Neural progenitor cell (in vitro differentiated cells): ENCODE data around the gene HYI. TPM values are rescaled to one million over a fixed set of nuclear protein-coding genes. Genes with fewer than 3 reads are reported as not detected.

Source experiments
- DNase-seq: peaks from one replicate; pipeline ENCODE4 v3.0.0-alpha.2; 2016; ENCODE audit warnings: low spot score
- H2AFZ ChIP-seq: fragments of 200-600 bp; sonication (generic); replicated peaks from 2 replicates; pipeline ENCODE4 v1.6.1; 2016; ENCODE audit warnings: antibody characterized with exemption
- H3F3A ChIP-seq: fragments of 200-600 bp; sonication (generic); 2 replicates; pipeline ENCODE4 v1.6.1; 2016; ENCODE audit warnings: antibody characterized with exemption, low read depth
- H3K27ac ChIP-seq: fragments of 200-600 bp; sonication (generic); 2 replicates; pipeline ENCODE4 v1.5.1; 2016; ENCODE audit warnings: mild to moderate bottlenecking
- H3K27me3 ChIP-seq: fragments of 200-600 bp; sonication (generic); 2 replicates; pipeline ENCODE4 v1.6.1; 2016; ENCODE audit warnings: mild to moderate bottlenecking, moderate library complexity
- H3K36me3 ChIP-seq: fragments of 200-600 bp; sonication (generic); 2 replicates; pipeline ENCODE4 v1.5.1; 2016
- H3K4me1 ChIP-seq: fragments of 200-600 bp; sonication (generic); 2 replicates; pipeline ENCODE4 v1.6.1; 2016; ENCODE audit warnings: mixed run types
- H3K4me2 ChIP-seq: fragments of 200-600 bp; sonication (generic); 2 replicates; pipeline ENCODE4 v1.6.1; 2016
- H3K4me3 ChIP-seq: fragments of 200-600 bp; sonication (generic); 2 replicates; pipeline ENCODE4 v1.5.1; 2016
- H3K79me2 ChIP-seq: fragments of 200-600 bp; sonication (generic); 2 replicates; pipeline ENCODE4 v1.6.1; 2016; ENCODE audit warnings: low read depth
- H3K9ac ChIP-seq: fragments of 200-600 bp; sonication (generic); 2 replicates; pipeline ENCODE4 v1.6.1; 2016
- H3K9me3 ChIP-seq: fragments of 200-600 bp; sonication (generic); 2 replicates; pipeline ENCODE4 v1.5.1; 2016; ENCODE audit warnings: low read depth
- H4K20me1 ChIP-seq: fragments of 200-600 bp; sonication (generic); 2 replicates; pipeline ENCODE4 v1.6.1; 2016; ENCODE audit warnings: low read depth
- H3K27ac Mint-ChIP-seq: 3 replicates; pipeline ENCODE4 v1.8.0; 2021; ENCODE audit warnings: mixed read lengths
- H3K27me3 Mint-ChIP-seq: 2 replicates; pipeline ENCODE4 v1.8.0; 2022; ENCODE audit warnings: low read depth, mild to moderate bottlenecking, inconsistent platforms, moderate library complexity, mixed read lengths; ENCODE audit not compliant: insufficient read depth
- H3K36me3 Mint-ChIP-seq: 3 replicates; pipeline ENCODE4 v1.8.0; 2021; ENCODE audit warnings: mixed read lengths
- H3K4me1 Mint-ChIP-seq: 3 replicates; pipeline ENCODE4 v1.8.0; 2021; ENCODE audit warnings: mixed read lengths
- H3K4me3 Mint-ChIP-seq: 3 replicates; pipeline ENCODE4 v1.8.0; 2021; ENCODE audit warnings: mild to moderate bottlenecking, moderate library complexity, mixed read lengths
- H3K9me3 Mint-ChIP-seq: 3 replicates; pipeline ENCODE4 v1.8.0; 2020; ENCODE audit warnings: mixed read lengths
- CTCF ChIP-seq: fragments of 200-600 bp; sonication (generic); IDR thresholded peaks from 2 replicates; pipeline ENCODE4 v1.5.1; 2017; ENCODE audit warnings: antibody characterized with exemption, mild to moderate bottlenecking
- EZH2 ChIP-seq: fragments of 200-600 bp; sonication (generic); IDR thresholded peaks from 2 replicates; pipeline ENCODE4 v1.6.1; 2017; ENCODE audit warnings: antibody characterized with exemption, mild to moderate bottlenecking, moderate library complexity
- EZH2phosphoT487 ChIP-seq: fragments of 200-600 bp; sonication (generic); IDR thresholded peaks from 2 replicates; pipeline ENCODE4 v1.6.1; 2017; ENCODE audit warnings: antibody characterized with exemption
- total RNA-seq: library from RNA; depleted of rRNA; stranded (reverse); fragments of >200 nt; gene quantifications from 2 replicates; pipeline ENCODE4 v1.2.3, GENCODE V29; 2015; ENCODE audit warnings: low replicate concordance

Gene HYI
- total RNA-seq, 1 donor from 2014 or later = 10.3 TPM

GRCh38 chr1:43493661-43494450 lies 40.1 kb upstream of the HYI start:
- TF ChIP-seq CTCF (no peak), EZH2 (no peak), EZH2phosphoT487 (no peak)
- Mint-ChIP-seq H3K4me1 (peaks cover 10% of the 10 kb centered on the region), H3K36me3 (no peaks in the 10 kb centered on the region), H3K27ac (peak overlapping the region; percentile 89), H3K9me3 (peaks cover 22% of the 10 kb centered on the region), H3K4me3 (peak overlapping the region; percentile 57), H3K27me3 (peaks cover 3% of the 10 kb centered on the region)
- peak overlapping the region; percentile 60 for H3K4me2 ChIP-seq
- no peak overlapping the region for H3K27ac ChIP-seq
- H3F3A ChIP-seq = peaks cover 8% of the 10 kb centered on the region
- no peak overlapping the region for H3K9ac ChIP-seq
- H3K36me3 ChIP-seq = no peaks in the 10 kb centered on the region
- H3K27me3 ChIP-seq = no peaks in the 10 kb centered on the region
- peaks cover 8% of the 10 kb centered on the region for H3K4me1 ChIP-seq
- no peak overlapping the region for H3K4me3 ChIP-seq
- DNase-seq = peak; percentile 83
- H2AFZ ChIP-seq = peak overlapping the region; percentile 91
- H3K9me3 ChIP-seq = no peaks in the 10 kb centered on the region
- no peaks in the 10 kb centered on the region for H3K79me2 ChIP-seq
- H4K20me1 ChIP-seq = no peaks in the 10 kb centered on the region

- no peak overlapping the region for H3K27ac ChIP-seq
- H4K20me1 ChIP-seq = no peaks in the 10 kb centered on the region
- no peaks in the 10 kb centered on the region for H3K9me3 ChIP-seq
- no peak for DNase-seq
- Mint-ChIP-seq H3K36me3 (peaks cover 2% of the 10 kb centered on the region), H3K4me3 (no peak overlapping the region), H3K9me3 (peaks cover 28% of the 10 kb centered on the region), H3K4me1 (peaks cover 10% of the 10 kb centered on the region), H3K27ac (no peak overlapping the region), H3K27me3 (peaks cover 3% of the 10 kb centered on the region)
- no peak for TF ChIP-seq EZH2phosphoT487
- no peak for TF ChIP-seq CTCF
- TF ChIP-seq EZH2 = no peak
- H2AFZ ChIP-seq = no peak overlapping the region
- H3K4me1 ChIP-seq = peaks cover 8% of the 10 kb centered on the region
- H3F3A ChIP-seq = peaks cover 8% of the 10 kb centered on the region
- H3K27me3 ChIP-seq = no peaks in the 10 kb centered on the region
- H3K4me2 ChIP-seq = no peak overlapping the region
- H3K79me2 ChIP-seq = no peaks in the 10 kb centered on the region
- H3K36me3 ChIP-seq = no peaks in the 10 kb centered on the region
- no peak overlapping the region for H3K9ac ChIP-seq
- H3K4me3 ChIP-seq = no peak overlapping the region
These were observed 39.1 kb upstream of the HYI start for GRCh38 chr1:43492826-43493225.

- Mint-ChIP-seq H3K9me3 (peaks cover 31% of the 10 kb centered on the region), H3K4me3 (no peak overlapping the region), H3K36me3 (peaks cover 2% of the 10 kb centered on the region), H3K4me1 (peaks cover 10% of the 10 kb centered on the region), H3K27ac (no peak overlapping the region), H3K27me3 (peaks cover 5% of the 10 kb centered on the region)
- Histone ChIP-seq H3K36me3 (no peaks in the 10 kb centered on the region), H3K9me3 (no peaks in the 10 kb centered on the region), H3K4me2 (no peak overlapping the region), H2AFZ (no peak overlapping the region), H3K27ac (no peak overlapping the region), H3K4me1 (peaks cover 8% of the 10 kb centered on the region), H3K79me2 (no peaks in the 10 kb centered on the region), H3K27me3 (no peaks in the 10 kb centered on the region), H3K9ac (no peak overlapping the region), H4K20me1 (no peaks in the 10 kb centered on the region), H3F3A (peaks cover 8% of the 10 kb centered on the region), H3K4me3 (no peak overlapping the region)
- DNase-seq = no peak
- TF ChIP-seq CTCF (no peak), EZH2 (no peak), EZH2phosphoT487 (no peak)
These were observed 37.3 kb upstream of the HYI start for GRCh38 chr1:43491061-43491460.
